Loucy (cell line): ENCODE measurements around the gene TMEM97.

Experiments used
- H2AFZ ChIP-seq: fragments of 200-600 bp; sonication (generic); 2 replicates; pipeline ENCODE4 v1.6.0; 2016; ENCODE audit warnings: antibody characterized with exemption, mild to moderate bottlenecking, low read length, moderate library complexity
- H3F3A ChIP-seq: fragments of 200-600 bp; 2 replicates; pipeline ENCODE4 v1.6.0; 2016; ENCODE audit warnings: antibody characterized with exemption, low read depth, mild to moderate bottlenecking
- H3K27me3 ChIP-seq: fragments of 200-600 bp; sonication (generic); 2 replicates; pipeline ENCODE4 v1.6.1; 2014; ENCODE audit warnings: low read length, mild to moderate bottlenecking; ENCODE audit not compliant: insufficient read depth, poor library complexity, severe bottlenecking
- H3K36me3 ChIP-seq: fragments of 200-600 bp; sonication (generic); 2 replicates; pipeline ENCODE4 v1.6.1; 2016; ENCODE audit warnings: low read length; ENCODE audit not compliant: insufficient read depth
- H3K4me1 ChIP-seq: fragments of 200-600 bp; sonication (generic); 2 replicates; pipeline ENCODE4 v1.5.1; 2014; ENCODE audit warnings: low read length, mild to moderate bottlenecking; ENCODE audit not compliant: insufficient read depth, poor library complexity, severe bottlenecking
- H3K4me2 ChIP-seq: fragments of 200-600 bp; sonication (generic); 2 replicates; pipeline ENCODE4 v1.6.0; 2014; ENCODE audit warnings: antibody characterized with exemption, low read length, low read depth, mild to moderate bottlenecking; ENCODE audit not compliant: poor library complexity, severe bottlenecking
- H3K4me3 ChIP-seq: fragments of 200-600 bp; sonication (generic); 2 replicates; pipeline ENCODE4 v1.5.1; 2014; ENCODE audit warnings: low read length, mild to moderate bottlenecking, mixed read lengths; ENCODE audit not compliant: poor library complexity, severe bottlenecking
- H3K79me2 ChIP-seq: fragments of 200-600 bp; sonication (generic); 2 replicates; pipeline ENCODE4 v1.6.1; 2014; ENCODE audit warnings: low read length; ENCODE audit not compliant: insufficient read depth
- H3K9ac ChIP-seq: fragments of 200-600 bp; sonication (generic); 2 replicates; pipeline ENCODE4 v1.6.0; 2014; ENCODE audit warnings: mild to moderate bottlenecking, low read depth, low read length, moderate library complexity; ENCODE audit not compliant: poor library complexity, severe bottlenecking
- H3K9me2 ChIP-seq: fragments of 200-600 bp; sonication (generic); replicated peaks from 2 replicates; pipeline ENCODE4 v1.6.1; 2016; ENCODE audit warnings: low read depth, low read length, mixed read lengths
- H3K9me3 ChIP-seq: fragments of 200-600 bp; sonication (generic); 2 replicates; pipeline ENCODE4 v1.6.1; 2014; ENCODE audit warnings: mild to moderate bottlenecking, antibody characterized with exemption, low read length, low read depth; ENCODE audit not compliant: insufficient read depth
- H4K20me1 ChIP-seq: fragments of 200-600 bp; sonication (generic); 2 replicates; pipeline ENCODE4 v1.6.0; 2014; ENCODE audit warnings: antibody characterized with exemption, low read length, mild to moderate bottlenecking; ENCODE audit not compliant: insufficient read depth, poor library complexity, severe bottlenecking
- CTCF ChIP-seq: fragments of 200-600 bp; sonication (generic); conservative IDR thresholded peaks from 2 replicates; pipeline ENCODE4 v1.5.1; 2014; ENCODE audit warnings: mild to moderate bottlenecking, antibody characterized with exemption, low read length
- EZH2phosphoT487 ChIP-seq: fragments of 200-600 bp; IDR thresholded peaks from 2 replicates; pipeline ENCODE4 v1.6.1; 2018; ENCODE audit warnings: antibody characterized with exemption, mild to moderate bottlenecking, moderate library complexity, borderline replicate concordance

The TMEM97 gene

GRCh38 chr17:28276011-28276410 lies 43.0 kb upstream of the TMEM97 start:
- no peaks in the 10 kb centered on the region for H3F3A ChIP-seq
- H3K4me3 ChIP-seq: no peak overlapping the region
- H4K20me1 ChIP-seq: no peaks in the 10 kb centered on the region
- TF ChIP-seq CTCF (no peak), EZH2phosphoT487 (no peak)
- no peaks in the 10 kb centered on the region for H3K36me3 ChIP-seq
- peaks cover 78% of the 10 kb centered on the region for H3K27me3 ChIP-seq
- no peaks in the 10 kb centered on the region for H3K79me2 ChIP-seq
- no peaks in the 10 kb centered on the region for H3K9me2 ChIP-seq
- no peak overlapping the region for H3K9ac ChIP-seq
- H3K4me2 ChIP-seq: no peak overlapping the region
- no peaks in the 10 kb centered on the region for H3K9me3 ChIP-seq
- H3K4me1 ChIP-seq: no peaks in the 10 kb centered on the region
- H2AFZ ChIP-seq: no peak overlapping the region

- peaks cover 75% of the 10 kb centered on the region for H3K27me3 ChIP-seq
These were observed 39.6 kb upstream of the TMEM97 start for GRCh38 chr17:28279411-28279810.

GRCh38 chr17:28280826-28281225 lies 38.2 kb upstream of the TMEM97 start:
- Histone ChIP-seq H3K9me2 (no peaks in the 10 kb centered on the region), H3K27me3 (peaks cover 61% of the 10 kb centered on the region), H3K4me2 (no peak overlapping the region), H3K79me2 (no peaks in the 10 kb centered on the region), H3K9ac (no peak overlapping the region), H3K9me3 (no peaks in the 10 kb centered on the region), H2AFZ (no peak overlapping the region), H3F3A (no peaks in the 10 kb centered on the region), H4K20me1 (no peaks in the 10 kb centered on the region), H3K4me3 (no peak overlapping the region), H3K36me3 (no peaks in the 10 kb centered on the region), H3K4me1 (no peaks in the 10 kb centered on the region)
- TF ChIP-seq EZH2phosphoT487 (no peak), CTCF (no peak)

More at GRCh38 chr17:28279411-28279810, 39.6 kb upstream of the TMEM97 start:
- Histone ChIP-seq H2AFZ (no peak overlapping the region), H3K4me1 (no peaks in the 10 kb centered on the region), H3K36me3 (no peaks in the 10 kb centered on the region), H3K79me2 (no peaks in the 10 kb centered on the region), H3K4me2 (no peak overlapping the region), H3F3A (no peaks in the 10 kb centered on the region), H3K4me3 (no peak overlapping the region), H3K9me3 (no peaks in the 10 kb centered on the region), H3K9ac (no peak overlapping the region), H3K9me2 (no peaks in the 10 kb centered on the region), H4K20me1 (no peaks in the 10 kb centered on the region)
- no peak for TF ChIP-seq CTCF
- TF ChIP-seq EZH2phosphoT487: no peak
